Cardiac atrium fibroblast (primary cell): ENCODE data around the gene TSPAN7. TPM values are rescaled to one million over a fixed set of nuclear protein-coding genes. Genes with fewer than 3 reads are reported as not detected.

Source experiments
- total RNA-seq: library from RNA; depleted of rRNA; stranded (reverse); fragments of >200 nt; gene quantifications from 2 replicates; pipeline ENCODE4 v1.2.3, GENCODE V29; 2015

Gene TSPAN7, protein sequence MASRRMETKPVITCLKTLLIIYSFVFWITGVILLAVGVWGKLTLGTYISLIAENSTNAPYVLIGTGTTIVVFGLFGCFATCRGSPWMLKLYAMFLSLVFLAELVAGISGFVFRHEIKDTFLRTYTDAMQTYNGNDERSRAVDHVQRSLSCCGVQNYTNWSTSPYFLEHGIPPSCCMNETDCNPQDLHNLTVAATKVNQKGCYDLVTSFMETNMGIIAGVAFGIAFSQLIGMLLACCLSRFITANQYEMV
- 0.18 and 1.5 TPM in 2 replicates for total RNA-seq

DNA sequence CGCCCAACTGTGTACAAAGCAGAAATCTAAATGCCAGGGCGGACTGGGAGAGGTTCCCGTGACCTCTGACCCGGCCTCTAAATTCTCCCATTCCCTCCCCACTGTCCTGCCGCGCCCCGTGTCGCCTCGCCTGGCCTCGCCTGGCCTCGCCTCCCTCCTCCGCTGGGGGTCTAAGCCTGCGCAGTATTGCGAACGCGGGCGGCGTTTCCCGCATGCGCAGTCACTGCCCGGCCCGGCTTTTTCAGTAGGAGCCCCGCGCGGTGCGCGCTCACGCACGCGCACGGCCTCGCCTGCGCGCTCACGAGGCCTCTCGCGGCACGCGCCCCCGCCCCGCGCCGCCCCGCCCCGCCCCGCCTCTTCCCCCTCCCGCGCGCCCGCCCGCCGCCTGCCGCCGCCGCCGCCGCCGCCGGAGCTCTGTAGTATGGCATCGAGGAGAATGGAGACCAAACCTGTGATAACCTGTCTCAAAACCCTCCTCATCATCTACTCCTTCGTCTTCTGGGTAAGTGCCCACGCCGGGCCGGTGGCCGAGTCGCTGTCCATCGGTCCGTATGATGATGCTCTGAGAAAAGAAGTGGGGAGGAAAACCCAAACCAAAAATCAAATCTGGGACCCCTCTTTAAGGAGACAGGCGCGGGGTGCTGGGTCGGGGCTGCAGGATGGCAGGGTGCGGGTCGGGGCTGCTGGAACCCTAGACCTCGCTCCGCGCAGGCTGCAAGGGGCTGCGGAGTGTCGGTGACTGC lies at the start of gene TSPAN7:
TSS of gene TSPAN7 (plus strand) at position 417 of the 743 bp plus-strand sequence. CDS start at position 422, 5 bp downstream.

Other genes with a start within 250 kb of the TSPAN7 start
- 5.7 and 7.4 TPM in 2 replicates for gene RPGR, start 234.0 kb upstream of the TSPAN7 start, total RNA-seq
- not detected in 2 replicates for gene OTC, start 208.9 kb upstream of the TSPAN7 start, total RNA-seq
- 32.5 and 41.5 TPM in 2 replicates for gene MID1IP1, start 239.9 kb downstream of the TSPAN7 start, total RNA-seq